SK-N-SH treated with all-trans-retinoic acid at 6 μM for 48 hours (cell line): Measurements from ENCODE around the gene DDX23.

ENCODE experiments used
- CSDC2 ChIP-seq: fragments of 250-450 bp; sonication (Bioruptor Pico); IDR thresholded peaks from 2 replicates; pipeline ENCODE4 v1.5.0; 2020; ENCODE audit warnings: mild to moderate bottlenecking, moderate library complexity
- POU6F1 ChIP-seq: fragments of 250-450 bp; sonication (Bioruptor Pico); IDR thresholded peaks from 2 replicates; pipeline ENCODE4 v1.8.0; 2021; ENCODE audit warnings: low read depth, mild to moderate bottlenecking, moderate library complexity, borderline replicate concordance
- PPARA ChIP-seq: fragments of 250-450 bp; sonication (Bioruptor Pico); IDR thresholded peaks from 2 replicates; pipeline ENCODE4 v1.5.0; 2020; ENCODE audit warnings: mild to moderate bottlenecking, borderline replicate concordance
- ZNF565 ChIP-seq: fragments of 450-650 bp; formaldehyde crosslinking; conservative IDR thresholded peaks from 2 replicates; pipeline ENCODE4 v1.5.0; 2020; ENCODE audit warnings: low read depth, mild to moderate bottlenecking, moderate library complexity

DNA sequence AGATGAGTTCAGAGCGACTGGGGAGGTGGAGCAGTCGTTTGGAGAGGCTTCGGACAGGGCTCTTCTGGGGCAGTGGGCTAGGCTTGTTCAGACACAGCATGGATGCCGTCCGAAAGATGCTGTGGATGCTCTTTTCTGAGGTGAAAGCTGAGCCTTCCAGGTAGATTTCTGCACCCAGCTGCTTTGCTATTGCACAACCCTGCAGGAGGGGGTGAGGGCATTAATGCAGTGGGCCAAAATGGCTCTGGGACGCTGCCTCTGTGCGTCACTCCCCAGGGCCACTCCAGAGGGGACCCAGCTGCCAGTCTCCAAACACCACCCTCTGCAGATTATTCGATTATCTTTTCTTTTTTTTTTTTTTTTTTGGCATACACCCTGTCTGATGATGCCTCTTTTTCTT lies 6.1 kb upstream of the DDX23 start:
- TF ChIP-seq POU6F1 (CRISPR knock-in tag) (no peak), CSDC2 (CRISPR knock-in tag) (no peak), PPARA (CRISPR knock-in tag) (no peak), ZNF565 (CRISPR knock-in tag) (no peak)
